ENCODE data around the gene MINDY3. TPM values are rescaled to one million over a fixed set of nuclear protein-coding genes. Genes with fewer than 3 reads are reported as not detected.

Gene MINDY3
- 6.8 TPM for polyA plus RNA-seq (2012; ENCODE audit: low read depth, missing spikeins)

GRCh38 chr10:15859906-15860691 lies at the start of gene MINDY3:
TSS of gene MINDY3 (minus strand) at chr10:15860507. CDS start at chr10:15860299, 208 bp downstream.
- DNase-seq (ENCODE audit: insufficient read length, low spot score) (peak; percentile 32), FAIRE-seq (peak; percentile 90)
- TF ChIP-seq POLR2AphosphoS5 (IDR thresholded peaks at IDR 0.05; ENCODE audit: low read depth, low read length) (peak; percentile 83), TAF1 (IDR thresholded peaks at IDR 0.05; ENCODE audit: low read depth, low read length) (peak; percentile 62; the same call in 1 of the 2 replicates), PAX5 (IDR thresholded peaks at IDR 0.05; ENCODE audit: insufficient read depth, low read length, severe bottlenecking) (no peak), SPI1 (IDR thresholded peaks at IDR 0.05; ENCODE audit: low read depth, low read length) (peak; percentile 51), POLR2A (IDR thresholded peaks at IDR 0.05; ENCODE audit: low read depth, low read length) (peak; percentile 60; the same call in 1 of the 2 replicates), POU2F2 (IDR thresholded peaks at IDR 0.05; ENCODE audit: low read depth, low read length) (peak; percentile 38; the same call in 1 of the 2 replicates)

- FAIRE-seq = no peak
- TF ChIP-seq POLR2A (IDR thresholded peaks at IDR 0.05; ENCODE audit: low read depth, low read length) = no peak
- no peak for TF ChIP-seq TAF1 (IDR thresholded peaks at IDR 0.05; ENCODE audit: low read depth, low read length)
- no peak for TF ChIP-seq SPI1 (IDR thresholded peaks at IDR 0.05; ENCODE audit: low read depth, low read length)
- TF ChIP-seq PAX5 (IDR thresholded peaks at IDR 0.05; ENCODE audit: insufficient read depth, low read length, severe bottlenecking) = no peak
- no peak for TF ChIP-seq POLR2AphosphoS5 (IDR thresholded peaks at IDR 0.05; ENCODE audit: low read depth, low read length)
These were observed 41.6 kb upstream of the MINDY3 start for GRCh38 chr10:15901889-15902288.

GRCh38 chr10:15898046-15898445 lies 37.7 kb upstream of the MINDY3 start:
- FAIRE-seq = no peak
- no peak for DNase-seq (ENCODE audit: insufficient read length, low spot score)
- TF ChIP-seq PAX5 (IDR thresholded peaks at IDR 0.05; ENCODE audit: insufficient read depth, low read length, severe bottlenecking) = no peak
- TF ChIP-seq TAF1 (IDR thresholded peaks at IDR 0.05; ENCODE audit: low read depth, low read length) = no peak
- TF ChIP-seq POU2F2 (IDR thresholded peaks at IDR 0.05; ENCODE audit: low read depth, low read length) = no peak
- TF ChIP-seq POLR2A (IDR thresholded peaks at IDR 0.05; ENCODE audit: low read depth, low read length) = no peak
- TF ChIP-seq SPI1 (IDR thresholded peaks at IDR 0.05; ENCODE audit: low read depth, low read length) = no peak
- no peak for TF ChIP-seq POLR2AphosphoS5 (IDR thresholded peaks at IDR 0.05; ENCODE audit: low read depth, low read length)

More at GRCh38 chr10:15901889-15902288, 41.6 kb upstream of the MINDY3 start:
- no peak for DNase-seq (ENCODE audit: insufficient read length, low spot score)

GRCh38 chr10:15897287-15897686 lies 37.0 kb upstream of the MINDY3 start:
- no peak for DNase-seq (ENCODE audit: insufficient read length, low spot score)
- TF ChIP-seq POLR2A (IDR thresholded peaks at IDR 0.05; ENCODE audit: low read depth, low read length) = no peak
- TF ChIP-seq POLR2AphosphoS5 (IDR thresholded peaks at IDR 0.05; ENCODE audit: low read depth, low read length) = no peak
- TF ChIP-seq SPI1 (IDR thresholded peaks at IDR 0.05; ENCODE audit: low read depth, low read length) = no peak
- no peak for FAIRE-seq

- no peak for TF ChIP-seq PAX5 (IDR thresholded peaks at IDR 0.05; ENCODE audit: insufficient read depth, low read length, severe bottlenecking)
- no peak for TF ChIP-seq POU2F2 (IDR thresholded peaks at IDR 0.05; ENCODE audit: low read depth, low read length)
- TF ChIP-seq POLR2A (IDR thresholded peaks at IDR 0.05; ENCODE audit: low read depth, low read length) = no peak
- TF ChIP-seq POLR2AphosphoS5 (IDR thresholded peaks at IDR 0.05; ENCODE audit: low read depth, low read length) = no peak
- TF ChIP-seq SPI1 (IDR thresholded peaks at IDR 0.05; ENCODE audit: low read depth, low read length) = no peak
- no peak for TF ChIP-seq TAF1 (IDR thresholded peaks at IDR 0.05; ENCODE audit: low read depth, low read length)
- FAIRE-seq (no peak), DNase-seq (ENCODE audit: insufficient read length, low spot score) (no peak)
These were observed 36.3 kb upstream of the MINDY3 start for GRCh38 chr10:15896654-15897053.

GRCh38 chr10:15884447-15884846 lies 24.1 kb upstream of the MINDY3 start:
- no peak for FAIRE-seq
- no peak for DNase-seq (ENCODE audit: insufficient read length, low spot score)
- TF ChIP-seq POLR2A (IDR thresholded peaks at IDR 0.05; ENCODE audit: low read depth, low read length) = no peak
- TF ChIP-seq TAF1 (IDR thresholded peaks at IDR 0.05; ENCODE audit: low read depth, low read length) = no peak
- TF ChIP-seq POU2F2 (IDR thresholded peaks at IDR 0.05; ENCODE audit: low read depth, low read length) = no peak
- no peak for TF ChIP-seq SPI1 (IDR thresholded peaks at IDR 0.05; ENCODE audit: low read depth, low read length)
- no peak for TF ChIP-seq POLR2AphosphoS5 (IDR thresholded peaks at IDR 0.05; ENCODE audit: low read depth, low read length)
- TF ChIP-seq PAX5 (IDR thresholded peaks at IDR 0.05; ENCODE audit: insufficient read depth, low read length, severe bottlenecking) = no peak

GRCh38 chr10:15881542-15881941 lies 21.2 kb upstream of the MINDY3 start:
- FAIRE-seq (no peak), DNase-seq (ENCODE audit: insufficient read length, low spot score) (no peak)
- TF ChIP-seq SPI1 (IDR thresholded peaks at IDR 0.05; ENCODE audit: low read depth, low read length) (no peak), POU2F2 (IDR thresholded peaks at IDR 0.05; ENCODE audit: low read depth, low read length) (no peak), PAX5 (IDR thresholded peaks at IDR 0.05; ENCODE audit: insufficient read depth, low read length, severe bottlenecking) (no peak), TAF1 (IDR thresholded peaks at IDR 0.05; ENCODE audit: low read depth, low read length) (no peak), POLR2A (IDR thresholded peaks at IDR 0.05; ENCODE audit: low read depth, low read length) (no peak)

- FAIRE-seq = no peak
- DNase-seq (ENCODE audit: insufficient read length, low spot score) = no peak
- TF ChIP-seq POU2F2 (IDR thresholded peaks at IDR 0.05; ENCODE audit: low read depth, low read length) (no peak), POLR2A (IDR thresholded peaks at IDR 0.05; ENCODE audit: low read depth, low read length) (no peak), SPI1 (IDR thresholded peaks at IDR 0.05; ENCODE audit: low read depth, low read length) (no peak), PAX5 (IDR thresholded peaks at IDR 0.05; ENCODE audit: insufficient read depth, low read length, severe bottlenecking) (no peak), TAF1 (IDR thresholded peaks at IDR 0.05; ENCODE audit: low read depth, low read length) (no peak), POLR2AphosphoS5 (IDR thresholded peaks at IDR 0.05; ENCODE audit: low read depth, low read length) (no peak)
These were observed 19.4 kb upstream of the MINDY3 start for GRCh38 chr10:15879663-15880062.

GRCh38 chr10:15879058-15879457 lies 18.8 kb upstream of the MINDY3 start:
- DNase-seq (ENCODE audit: insufficient read length, low spot score) (no peak), FAIRE-seq (no peak)
- no peak for TF ChIP-seq POLR2A (IDR thresholded peaks at IDR 0.05; ENCODE audit: low read depth, low read length)
- no peak for TF ChIP-seq TAF1 (IDR thresholded peaks at IDR 0.05; ENCODE audit: low read depth, low read length)
- TF ChIP-seq POU2F2 (IDR thresholded peaks at IDR 0.05; ENCODE audit: low read depth, low read length) = no peak
- no peak for TF ChIP-seq SPI1 (IDR thresholded peaks at IDR 0.05; ENCODE audit: low read depth, low read length)
- no peak for TF ChIP-seq POLR2AphosphoS5 (IDR thresholded peaks at IDR 0.05; ENCODE audit: low read depth, low read length)
- no peak for TF ChIP-seq PAX5 (IDR thresholded peaks at IDR 0.05; ENCODE audit: insufficient read depth, low read length, severe bottlenecking)
